ENCODE data around the gene MTMR10.

The MTMR10 gene

GRCh38 chr15:30921781-30922479, 69.5 kb downstream of the MTMR10 start:
- no peak for DNase-seq (ENCODE audit: low read depth, low spot score)

- DNase-seq (ENCODE audit: low read depth, low spot score): no peak
Observed at GRCh38 chr15:30921106-30921505, 70.3 kb downstream of the MTMR10 start.

GRCh38 chr15:30919877-30920550, 71.4 kb downstream of the MTMR10 start:
- no peak for DNase-seq (ENCODE audit: low read depth, low spot score)

GRCh38 chr15:30918366-30918765, 73.1 kb downstream of the MTMR10 start:
- no peak for DNase-seq (ENCODE audit: low read depth, low spot score)

- DNase-seq (ENCODE audit: low read depth, low spot score): no peak
Observed at GRCh38 chr15:30917675-30918074, 73.8 kb downstream of the MTMR10 start.

- DNase-seq (ENCODE audit: low read depth, low spot score): no peak
Observed at GRCh38 chr15:30917013-30917412, 74.4 kb downstream of the MTMR10 start.

- no peak for DNase-seq (ENCODE audit: low read depth, low spot score)
Observed at GRCh38 chr15:30913761-30914160, 77.7 kb downstream of the MTMR10 start.

GRCh38 chr15:30906366-30906765, 85.1 kb downstream of the MTMR10 start:
- no peak for DNase-seq (ENCODE audit: low read depth, low spot score)

GRCh38 chr15:30905821-30906220, 85.6 kb downstream of the MTMR10 start:
- DNase-seq (ENCODE audit: low read depth, low spot score): no peak

- DNase-seq (ENCODE audit: low read depth, low spot score): no peak
Observed at GRCh38 chr15:30904812-30905211, 86.6 kb downstream of the MTMR10 start.

- peak; percentile 56 for DNase-seq (ENCODE audit: low read depth, low spot score)
Observed at GRCh38 chr15:30903497-30904187, 87.8 kb downstream of the MTMR10 start, which contains the start of gene FAN1. FAN1 (plus strand) TSS chr15:30903915; CDS start chr15:30904664, 749 bp downstream.

GRCh38 chr15:30901889-30902288, 89.5 kb downstream of the MTMR10 start:
- no peak for DNase-seq (ENCODE audit: low read depth, low spot score)

- no peak for DNase-seq (ENCODE audit: low read depth, low spot score)
Observed at GRCh38 chr15:30896211-30896606, 95.2 kb downstream of the MTMR10 start.

- DNase-seq (ENCODE audit: low read depth, low spot score): no peak
Observed at GRCh38 chr15:30895461-30896210, 95.8 kb downstream of the MTMR10 start.

- no peak for DNase-seq (ENCODE audit: low read depth, low spot score)
Observed at GRCh38 chr15:30889196-30889595, 102.2 kb downstream of the MTMR10 start.

All from smooth muscle cell of the brain vasculature (primary cell).